ENCODE data around the gene RTN4R.

DNA sequence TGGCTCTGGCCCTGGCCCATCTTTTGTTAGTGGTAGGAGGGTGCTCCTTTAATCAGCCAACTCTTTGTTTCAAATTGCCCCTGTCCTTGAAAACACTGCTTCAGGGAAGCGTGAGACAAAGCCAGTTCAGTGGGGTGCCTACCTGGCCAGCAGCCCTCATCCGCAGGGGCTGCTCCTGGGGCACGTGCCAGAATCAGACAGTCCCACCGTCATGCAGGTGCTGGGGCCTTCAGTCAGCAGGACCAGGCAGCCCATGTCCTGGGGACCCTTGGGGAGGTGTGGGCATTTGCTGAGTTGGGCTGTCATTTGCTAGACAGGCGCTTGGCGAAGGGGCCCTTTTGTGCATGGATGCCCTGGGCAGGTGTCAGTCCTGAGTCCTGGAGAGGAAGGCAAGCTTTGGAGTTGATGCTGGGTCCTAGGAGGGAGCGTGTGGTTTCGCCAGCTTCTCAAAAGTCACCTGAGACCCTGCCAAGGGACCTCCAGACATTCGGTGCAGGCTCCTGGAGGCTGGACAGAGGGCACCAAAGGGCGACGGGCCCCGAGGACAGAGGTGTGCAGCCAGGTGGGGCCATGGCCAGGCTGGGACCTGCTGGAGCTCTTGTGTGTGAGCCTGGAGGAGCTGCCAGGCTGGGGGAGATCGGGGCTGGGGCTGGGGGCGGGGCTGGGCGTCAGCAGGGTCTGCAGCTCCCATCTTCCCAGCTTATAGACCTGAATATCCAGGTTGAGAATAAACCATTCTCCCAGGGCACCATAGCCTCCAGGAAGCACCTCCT is 15.0 kb upstream of the RTN4R start:
- TF ChIP-seq, protein P1, sequence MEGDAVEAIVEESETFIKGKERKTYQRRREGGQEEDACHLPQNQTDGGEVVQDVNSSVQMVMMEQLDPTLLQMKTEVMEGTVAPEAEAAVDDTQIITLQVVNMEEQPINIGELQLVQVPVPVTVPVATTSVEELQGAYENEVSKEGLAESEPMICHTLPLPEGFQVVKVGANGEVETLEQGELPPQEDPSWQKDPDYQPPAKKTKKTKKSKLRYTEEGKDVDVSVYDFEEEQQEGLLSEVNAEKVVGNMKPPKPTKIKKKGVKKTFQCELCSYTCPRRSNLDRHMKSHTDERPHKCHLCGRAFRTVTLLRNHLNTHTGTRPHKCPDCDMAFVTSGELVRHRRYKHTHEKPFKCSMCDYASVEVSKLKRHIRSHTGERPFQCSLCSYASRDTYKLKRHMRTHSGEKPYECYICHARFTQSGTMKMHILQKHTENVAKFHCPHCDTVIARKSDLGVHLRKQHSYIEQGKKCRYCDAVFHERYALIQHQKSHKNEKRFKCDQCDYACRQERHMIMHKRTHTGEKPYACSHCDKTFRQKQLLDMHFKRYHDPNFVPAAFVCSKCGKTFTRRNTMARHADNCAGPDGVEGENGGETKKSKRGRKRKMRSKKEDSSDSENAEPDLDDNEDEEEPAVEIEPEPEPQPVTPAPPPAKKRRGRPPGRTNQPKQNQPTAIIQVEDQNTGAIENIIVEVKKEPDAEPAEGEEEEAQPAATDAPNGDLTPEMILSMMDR (IDR thresholded peaks at IDR 0.05; ENCODE audit: low read depth, low read length, poor library complexity, severe bottlenecking), result no peak
- no peak for TF ChIP-seq EZH2phosphoT487 (IDR thresholded peaks at IDR 0.05; ENCODE audit: borderline replicate concordance, low read length)

Data from DOHH2 (cell line).